ENCODE measurements around the gene LNPK.

DNA sequence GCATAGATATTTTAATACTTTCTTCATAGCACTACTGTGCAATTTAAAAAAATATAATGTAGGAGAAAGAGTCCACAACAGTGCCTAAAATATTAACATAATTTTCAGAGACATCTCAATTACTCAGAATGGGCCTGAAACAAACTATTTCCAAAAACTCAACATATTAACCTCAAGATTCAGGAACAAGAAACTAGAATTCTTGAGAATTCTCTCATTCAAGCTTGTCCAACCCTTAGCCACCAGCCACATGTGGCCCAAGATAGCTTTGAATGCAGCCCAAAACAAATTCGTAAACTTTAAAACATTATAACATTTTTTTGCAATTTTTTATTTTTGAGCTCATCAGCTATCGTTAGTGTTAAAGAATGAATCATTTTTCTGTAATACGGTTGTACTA is 35.2 kb downstream of the LNPK start:
- TF ChIP-seq, protein P1, sequence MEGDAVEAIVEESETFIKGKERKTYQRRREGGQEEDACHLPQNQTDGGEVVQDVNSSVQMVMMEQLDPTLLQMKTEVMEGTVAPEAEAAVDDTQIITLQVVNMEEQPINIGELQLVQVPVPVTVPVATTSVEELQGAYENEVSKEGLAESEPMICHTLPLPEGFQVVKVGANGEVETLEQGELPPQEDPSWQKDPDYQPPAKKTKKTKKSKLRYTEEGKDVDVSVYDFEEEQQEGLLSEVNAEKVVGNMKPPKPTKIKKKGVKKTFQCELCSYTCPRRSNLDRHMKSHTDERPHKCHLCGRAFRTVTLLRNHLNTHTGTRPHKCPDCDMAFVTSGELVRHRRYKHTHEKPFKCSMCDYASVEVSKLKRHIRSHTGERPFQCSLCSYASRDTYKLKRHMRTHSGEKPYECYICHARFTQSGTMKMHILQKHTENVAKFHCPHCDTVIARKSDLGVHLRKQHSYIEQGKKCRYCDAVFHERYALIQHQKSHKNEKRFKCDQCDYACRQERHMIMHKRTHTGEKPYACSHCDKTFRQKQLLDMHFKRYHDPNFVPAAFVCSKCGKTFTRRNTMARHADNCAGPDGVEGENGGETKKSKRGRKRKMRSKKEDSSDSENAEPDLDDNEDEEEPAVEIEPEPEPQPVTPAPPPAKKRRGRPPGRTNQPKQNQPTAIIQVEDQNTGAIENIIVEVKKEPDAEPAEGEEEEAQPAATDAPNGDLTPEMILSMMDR (IDR thresholded peaks at IDR 0.05), result no peak
- no peak for TF ChIP-seq POLR2A (IDR thresholded peaks at IDR 0.05)

Measured in testis (tissue), 2 donors.